Stimulated activated CD4-positive, alpha-beta T cell treated with anti-CD3 and anti-CD28 coated beads, TNF-alpha, amount 100 ng/mL, for 4 hours (primary cell): ENCODE data around the gene SLC4A8.

Experiments
- DNase-seq, 3 experiments: peaks; one replicate each; pipeline ENCODE4 v3.0.0-alpha.2; 2020; ENCODE audit warnings: low read depth in 3 of 3

SLC4A8 gene

GRCh38 chr12:51424662-51425539 lies at the start of gene SLC4A8:
SLC4A8 (plus strand) TSS chr12:51424831; CDS start chr12:51424988, 157 bp downstream.
- DNase-seq = peak; percentile 37 to 54 (median 44)

- DNase-seq = no peak
Observed at GRCh38 chr12:51374856-51375255, 49.8 kb upstream of the SLC4A8 start.

GRCh38 chr12:51377099-51377984 lies 47.3 kb upstream of the SLC4A8 start:
- no peak for DNase-seq

GRCh38 chr12:51378749-51379148 lies 45.9 kb upstream of the SLC4A8 start:
- DNase-seq = no peak

GRCh38 chr12:51379571-51379970 lies 45.1 kb upstream of the SLC4A8 start:
- DNase-seq = no peak

GRCh38 chr12:51381226-51382079 lies 43.2 kb upstream of the SLC4A8 start:
- no peak for DNase-seq

- no peak for DNase-seq
Observed at GRCh38 chr12:51382173-51382572, 42.5 kb upstream of the SLC4A8 start.

GRCh38 chr12:51383269-51383905 lies 41.2 kb upstream of the SLC4A8 start:
- no peak for DNase-seq

- DNase-seq = no peak
Observed at GRCh38 chr12:51386351-51386750, 38.3 kb upstream of the SLC4A8 start.

- DNase-seq = no peak
Observed at GRCh38 chr12:51388069-51388799, 36.4 kb upstream of the SLC4A8 start.

GRCh38 chr12:51388846-51389245 lies 35.8 kb upstream of the SLC4A8 start:
- DNase-seq = no peak

GRCh38 chr12:51389302-51389999 lies 35.2 kb upstream of the SLC4A8 start:
- DNase-seq = no peak

- DNase-seq = no peak
Observed at GRCh38 chr12:51390457-51390856, 34.2 kb upstream of the SLC4A8 start.

GRCh38 chr12:51390891-51391282 lies 33.7 kb upstream of the SLC4A8 start:
- DNase-seq = no peak

- peak; percentile 47 to 61 (median 54) for DNase-seq
Observed at GRCh38 chr12:51391283-51392123, 33.1 kb upstream of the SLC4A8 start, which contains the start of gene GALNT6. GALNT6 (minus strand) TSS chr12:51391406; CDS start chr12:51379781, 11,625 bp downstream.

GRCh38 chr12:51392556-51393237 lies 31.9 kb upstream of the SLC4A8 start:
- no peak for DNase-seq

- DNase-seq = peak in 2 of 3 experiments; percentile 37
Observed at GRCh38 chr12:51393676-51394545, 30.7 kb upstream of the SLC4A8 start.
